ENCODE results near the gene SMG6.

GRCh38 chr17:2181897-2182448 lies 121.6 kb downstream of the SMG6 start:
- no peak for TF ChIP-seq CTCF (IDR thresholded peaks at IDR 0.05; ENCODE audit: low read length)
- TF ChIP-seq EZH2 (IDR thresholded peaks at IDR 0.05; ENCODE audit: borderline replicate concordance, low read length): no peak

All from OCI-LY1 (cell line).